HG03558 (cell line): ENCODE results near the gene SV2C.
A peak's percentile ranks its signal among the peaks of the same experiment; 100 is the strongest.

Experiments used
- ATAC-seq: cut with Tn5 transposase; IDR thresholded peaks from one replicate; pipeline ENCODE4 v1.9.1; 2021; ENCODE audit warnings: moderate number of reproducible peaks; ENCODE audit not compliant: unreplicated experiment; ENCODE audit errors: extremely low read depth

The SV2C gene

GRCh38 chr5:76091351-76091750 is 8.2 kb downstream of the SV2C start:
- no peak for ATAC-seq

- ATAC-seq, result peak; percentile 36
These were observed 16.1 kb downstream of the SV2C start for GRCh38 chr5:76099286-76099702.

GRCh38 chr5:76099756-76100155 is 16.6 kb downstream of the SV2C start:
- peak; percentile 21 for ATAC-seq

- no peak for ATAC-seq
These were observed 20.8 kb downstream of the SV2C start for GRCh38 chr5:76104027-76104426.

GRCh38 chr5:76106149-76106548 is 23.0 kb downstream of the SV2C start:
- no peak for ATAC-seq

- ATAC-seq, result no peak
These were observed 28.4 kb downstream of the SV2C start for GRCh38 chr5:76111477-76112174.

GRCh38 chr5:76113103-76113502 is 29.9 kb downstream of the SV2C start:
- no peak for ATAC-seq

- no peak for ATAC-seq
These were observed 31.1 kb downstream of the SV2C start for GRCh38 chr5:76114179-76114851.

- no peak for ATAC-seq
These were observed 42.2 kb downstream of the SV2C start for GRCh38 chr5:76125346-76125745.

GRCh38 chr5:76125888-76126287 is 42.7 kb downstream of the SV2C start:
- ATAC-seq, result no peak

GRCh38 chr5:76134003-76134402 is 50.8 kb downstream of the SV2C start:
- no peak for ATAC-seq

- no peak for ATAC-seq
These were observed 51.5 kb downstream of the SV2C start for GRCh38 chr5:76134646-76135045.

- no peak for ATAC-seq
These were observed 54.8 kb downstream of the SV2C start for GRCh38 chr5:76137887-76138542.

- ATAC-seq, result no peak
These were observed 60.7 kb downstream of the SV2C start for GRCh38 chr5:76143884-76144283.

- no peak for ATAC-seq
These were observed 61.5 kb downstream of the SV2C start for GRCh38 chr5:76144513-76145274.

- no peak for ATAC-seq
These were observed 62.8 kb downstream of the SV2C start for GRCh38 chr5:76145945-76146344.

- ATAC-seq, result no peak
These were observed 66.5 kb downstream of the SV2C start for GRCh38 chr5:76149636-76150035.

- no peak for ATAC-seq
These were observed 69.0 kb downstream of the SV2C start for GRCh38 chr5:76152161-76152560.

- ATAC-seq, result no peak
These were observed 69.5 kb downstream of the SV2C start for GRCh38 chr5:76152700-76153099.

- ATAC-seq, result no peak
These were observed 70.1 kb downstream of the SV2C start for GRCh38 chr5:76153271-76153670.
